GM18520 (cell line): ENCODE measurements around the gene SRPX.

Experiments
- ATAC-seq: cut with Tn5 transposase; IDR thresholded peaks from one replicate; pipeline ENCODE4 v1.9.1; 2021; ENCODE audit not compliant: unreplicated experiment

Gene SRPX, protein sequence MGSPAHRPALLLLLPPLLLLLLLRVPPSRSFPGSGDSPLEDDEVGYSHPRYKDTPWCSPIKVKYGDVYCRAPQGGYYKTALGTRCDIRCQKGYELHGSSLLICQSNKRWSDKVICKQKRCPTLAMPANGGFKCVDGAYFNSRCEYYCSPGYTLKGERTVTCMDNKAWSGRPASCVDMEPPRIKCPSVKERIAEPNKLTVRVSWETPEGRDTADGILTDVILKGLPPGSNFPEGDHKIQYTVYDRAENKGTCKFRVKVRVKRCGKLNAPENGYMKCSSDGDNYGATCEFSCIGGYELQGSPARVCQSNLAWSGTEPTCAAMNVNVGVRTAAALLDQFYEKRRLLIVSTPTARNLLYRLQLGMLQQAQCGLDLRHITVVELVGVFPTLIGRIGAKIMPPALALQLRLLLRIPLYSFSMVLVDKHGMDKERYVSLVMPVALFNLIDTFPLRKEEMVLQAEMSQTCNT

GRCh38 chrX:38220415-38221390 is at the start of gene SRPX:
TSS of gene SRPX (minus strand) at chrX:38220871. CDS start at chrX:38220792, 79 bp downstream.
- no peak for ATAC-seq

GRCh38 chrX:38268011-38268410 is 47.3 kb upstream of the SRPX start:
- ATAC-seq = no peak

DNA sequence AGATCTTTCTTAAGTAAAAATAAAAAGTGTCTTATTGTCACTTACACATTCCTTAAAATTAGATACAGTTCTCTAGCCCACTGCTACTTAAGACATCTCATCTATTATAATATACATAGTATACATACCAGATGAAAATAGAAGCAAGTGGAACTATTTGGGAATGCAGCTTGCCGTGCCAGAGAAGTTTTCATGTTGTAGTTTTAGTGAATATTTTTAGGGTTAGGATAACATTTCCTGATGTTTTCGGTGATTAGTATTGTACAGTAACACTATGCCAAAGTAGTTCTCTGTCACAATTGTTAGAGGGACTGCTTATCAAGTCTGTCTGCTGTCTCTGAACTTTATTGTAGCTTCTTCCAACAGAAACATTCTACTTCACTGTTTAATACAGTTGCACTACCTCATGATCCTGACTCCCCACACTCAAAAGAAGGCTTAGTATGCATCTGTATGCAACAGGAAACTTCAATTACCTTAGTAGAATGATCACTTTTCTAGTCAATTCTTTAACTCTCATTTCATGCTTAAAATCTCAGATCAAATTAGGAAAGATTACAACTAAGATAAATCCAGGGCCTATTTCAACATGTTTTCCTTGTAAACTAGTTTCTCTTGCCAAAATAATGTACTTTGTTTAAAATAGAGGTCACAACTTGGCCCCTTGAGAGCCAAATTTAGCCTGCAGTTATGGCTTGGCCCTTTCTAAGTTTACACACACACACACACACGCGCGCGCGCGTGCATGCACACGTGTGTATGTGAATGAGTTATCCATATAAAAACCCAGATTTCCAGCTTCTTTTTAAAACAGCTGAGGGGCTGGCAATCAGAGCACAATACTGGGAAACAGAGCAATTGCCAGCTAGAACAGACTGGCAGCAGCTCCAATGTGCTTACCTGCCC is 42.3 kb upstream of the SRPX start:
- ATAC-seq = no peak

DNA sequence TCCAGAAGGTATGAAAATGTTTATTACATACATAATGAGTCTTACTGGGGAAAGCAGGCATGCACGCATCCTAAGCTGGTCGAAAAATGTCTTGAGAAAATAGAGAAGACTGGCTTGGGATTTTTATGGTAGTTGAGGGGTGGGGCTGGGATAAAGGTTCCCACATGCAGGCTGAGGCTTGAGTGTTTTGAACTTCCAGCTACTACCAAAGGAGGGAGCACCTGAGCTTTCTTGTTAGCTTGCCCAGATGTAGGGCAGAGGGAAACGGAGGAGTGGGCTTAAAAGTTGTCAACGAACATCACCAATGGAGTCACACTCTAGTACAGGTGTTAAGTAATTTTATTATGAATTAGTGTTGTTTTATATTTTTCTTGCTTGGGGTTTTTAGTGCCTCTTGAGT is 39.6 kb upstream of the SRPX start:
- ATAC-seq = peak; percentile 55

GRCh38 chrX:38256019-38256418 is 35.3 kb upstream of the SRPX start:
- ATAC-seq = no peak

GRCh38 chrX:38249965-38250364 is 29.3 kb upstream of the SRPX start:
- no peak for ATAC-seq

GRCh38 chrX:38247051-38247450 is 26.4 kb upstream of the SRPX start:
- no peak for ATAC-seq

- ATAC-seq = no peak
These were observed 19.9 kb upstream of the SRPX start for GRCh38 chrX:38240541-38240940.

GRCh38 chrX:38236901-38237615 is 16.4 kb upstream of the SRPX start:
- ATAC-seq = no peak

GRCh38 chrX:38233891-38234667 is 13.4 kb upstream of the SRPX start:
- ATAC-seq = no peak

GRCh38 chrX:38232079-38232686 is 11.5 kb upstream of the SRPX start:
- ATAC-seq = no peak

DNA sequence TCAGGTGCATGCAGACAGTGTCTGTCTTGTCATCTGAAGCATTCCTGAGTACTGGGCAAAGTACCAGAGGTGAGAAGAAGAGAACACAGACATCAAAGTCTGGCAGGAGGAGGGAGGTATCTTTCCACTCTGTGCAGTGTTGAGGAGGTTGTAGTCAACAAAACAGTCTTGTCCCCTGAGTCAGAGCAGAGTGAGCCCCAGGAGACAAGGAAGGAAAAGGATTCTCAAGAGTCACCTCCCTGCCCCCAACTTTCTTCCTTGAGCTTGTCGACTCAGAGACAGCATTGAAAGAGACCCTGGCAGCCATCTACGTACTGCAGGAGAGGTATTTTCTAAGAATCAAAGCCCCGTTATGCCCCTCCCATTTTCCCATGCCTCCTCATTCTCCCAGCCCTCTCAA is 4.4 kb upstream of the SRPX start:
- no peak for ATAC-seq

DNA sequence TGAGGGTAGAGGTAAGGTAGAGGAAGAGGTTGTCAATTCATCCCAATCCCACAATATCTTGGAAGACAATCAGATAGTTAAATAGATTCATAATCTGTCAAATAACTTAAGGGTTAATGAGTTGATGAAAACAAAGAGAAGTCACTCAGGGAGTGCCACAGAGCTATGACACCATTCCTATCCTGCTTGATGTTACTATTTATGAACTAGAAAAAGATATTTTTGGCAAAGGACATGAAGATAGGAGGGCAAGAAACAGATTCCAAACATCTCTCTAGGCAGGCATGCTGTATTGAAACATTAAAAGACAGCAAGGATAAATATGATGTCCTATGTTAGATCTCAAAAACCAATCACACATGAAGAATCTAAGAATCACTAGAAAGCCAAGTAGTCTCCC is 3.5 kb upstream of the SRPX start:
- no peak for ATAC-seq

DNA sequence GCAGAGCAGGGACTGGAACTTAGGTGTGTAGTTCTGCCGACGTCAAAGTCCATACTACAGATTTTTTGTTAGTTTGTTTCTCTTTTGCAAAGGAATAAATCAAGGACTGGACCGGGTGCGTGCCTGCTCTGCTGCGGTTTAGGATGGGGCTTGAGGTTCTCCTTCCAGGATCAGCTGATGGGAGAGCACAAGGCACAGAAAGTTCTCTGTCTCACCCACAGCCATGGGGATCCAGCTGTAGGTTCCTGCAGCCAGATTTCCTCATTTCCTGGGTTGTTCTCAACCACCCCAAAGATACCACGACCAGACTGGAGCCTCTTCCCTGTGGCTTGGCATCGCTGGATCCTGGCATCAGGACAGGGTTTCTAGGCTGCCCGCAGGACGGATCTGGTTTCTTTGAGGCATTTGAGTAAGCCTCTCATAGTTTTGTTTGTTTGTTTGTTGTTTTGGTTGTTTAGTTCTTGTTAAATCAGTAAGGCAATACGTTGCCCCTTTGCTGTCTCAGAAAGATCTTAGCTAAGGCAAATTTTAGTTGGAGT is 789 bp upstream of the SRPX start:
- ATAC-seq = no peak

- no peak for ATAC-seq
These were observed 652 bp downstream of the SRPX start for GRCh38 chrX:38220024-38220414.

- no peak for ATAC-seq
These were observed 4.0 kb downstream of the SRPX start for GRCh38 chrX:38216642-38217041.

- ATAC-seq = no peak
These were observed 5.8 kb downstream of the SRPX start for GRCh38 chrX:38214551-38215531.
